Activated CD8-positive, alpha-beta memory T cell treated with anti-CD3 and anti-CD28 coated beads for 36 hours (primary cell): ENCODE results near the gene ELK1. TPM values are rescaled to one million over a fixed set of nuclear protein-coding genes. Genes with fewer than 3 reads are reported as not detected.

Experiments used
- CTCF ChIA-PET: fragments of 350-600 bp; sonication (Branson Sonifier 250); formaldehyde crosslinking; loops from one replicate; lab custom pipeline; 2021; ENCODE audit warnings: antibody characterized with exemption; lab: Charles Lee
- POLR2A ChIA-PET: fragments of 350-600 bp; sonication (Branson Sonifier 250); formaldehyde crosslinking; loops from one replicate; lab custom pipeline; 2021; ENCODE audit warnings: antibody characterized with exemption; lab: Charles Lee
- total RNA-seq, 2 experiments: library from RNA; stranded (reverse); gene quantifications; one replicate each; pipeline ENCODE4 v1.2.3, GENCODE V29; 2021

Gene ELK1
- total RNA-seq, 2 experiments from 2014 or later = 63.4 to 67.7 TPM

DNA sequence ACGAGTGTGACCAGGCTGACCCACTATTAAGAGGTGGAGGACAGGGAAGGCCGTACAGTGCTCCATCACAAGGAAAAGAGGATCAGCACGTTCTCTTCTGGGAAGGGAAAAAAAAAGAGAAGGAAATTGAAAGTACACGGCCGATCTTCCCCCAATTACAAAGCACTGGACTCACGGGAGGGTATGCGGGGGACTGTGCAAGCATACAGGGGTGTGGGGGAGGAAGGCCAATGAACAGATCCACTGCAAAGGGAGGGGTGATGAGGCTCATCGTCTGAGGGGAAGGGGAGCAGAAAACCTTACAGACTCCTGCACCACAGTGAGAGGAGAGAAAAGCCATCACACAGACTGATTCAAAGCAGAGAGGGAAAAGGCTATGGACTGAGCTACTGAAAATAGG, 1.1 kb downstream of the ELK1 start:
- ChIA-PET POLR2A (interaction anchor here (0.6 kb wide), 1 partner anchor 82 kb away, joined by 5 read pairs; no protein-coding TSS in a partner anchor), CTCF (no interaction called here)

DNA sequence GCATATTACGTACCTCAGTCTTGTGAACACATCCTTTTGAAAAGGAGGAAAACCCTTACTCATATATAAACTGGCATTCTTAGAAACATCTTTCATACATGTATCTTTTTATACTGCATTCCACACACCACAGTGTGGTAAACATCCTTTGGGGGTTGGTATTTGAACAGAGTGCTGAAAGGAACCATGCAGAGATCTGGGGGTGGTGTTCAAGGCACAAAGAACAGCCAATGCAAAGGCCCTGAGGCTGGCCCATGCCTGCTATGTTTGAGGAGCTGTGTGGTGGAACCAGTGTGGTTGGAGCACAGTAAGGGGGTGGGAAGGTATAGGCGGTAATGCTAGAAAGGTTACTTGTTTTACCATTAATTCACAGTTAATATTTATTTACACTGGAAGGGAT, 2.0 kb downstream of the ELK1 start:
- CTCF ChIA-PET = no interaction called here
- POLR2A ChIA-PET = no interaction called here

DNA sequence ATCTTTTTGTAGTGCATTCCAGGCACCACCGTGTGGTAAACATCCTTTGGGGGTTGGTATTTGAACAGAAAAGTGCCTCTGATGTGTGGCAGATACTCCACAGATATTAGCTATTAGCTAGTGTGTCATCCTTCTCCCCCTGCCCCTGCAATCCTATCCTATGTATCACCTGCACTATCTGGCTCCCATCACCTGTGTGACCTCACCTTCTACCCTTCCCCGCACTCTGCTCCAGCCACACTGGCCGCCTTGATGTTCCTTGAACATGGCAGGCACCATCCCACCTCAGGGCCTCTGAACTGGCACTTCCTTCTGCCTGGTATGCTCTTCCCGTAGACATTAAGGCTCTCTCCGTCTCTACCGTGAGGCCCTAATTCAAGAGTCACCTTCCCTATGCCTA, 3.7 kb downstream of the ELK1 start:
- CTCF ChIA-PET = no interaction called here
- POLR2A ChIA-PET = no interaction called here

DNA sequence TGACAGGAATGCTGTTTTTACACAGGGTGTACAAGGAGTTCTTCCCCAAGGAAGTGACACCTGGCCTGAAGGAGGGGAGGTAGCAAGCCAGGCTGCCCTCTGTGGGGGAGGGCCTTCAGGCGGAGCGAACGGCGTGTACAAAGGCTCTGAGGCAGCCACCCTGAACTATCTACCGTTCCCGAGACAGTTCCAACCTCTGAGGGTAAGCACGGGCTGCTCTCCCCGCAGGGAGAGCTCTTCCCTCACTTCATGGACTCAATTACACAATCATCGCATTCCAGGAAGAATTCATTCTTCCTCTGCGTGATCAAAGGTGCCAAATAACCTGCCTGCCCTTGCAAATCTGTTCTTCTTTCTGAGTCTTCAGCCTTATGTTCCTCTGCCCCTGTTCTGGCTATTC, 4.8 kb downstream of the ELK1 start:
- CTCF ChIA-PET = interaction anchor here (0.6 kb wide), 1 partner anchor 1176 kb away, joined by 5 read pairs; no protein-coding TSS in a partner anchor

DNA sequence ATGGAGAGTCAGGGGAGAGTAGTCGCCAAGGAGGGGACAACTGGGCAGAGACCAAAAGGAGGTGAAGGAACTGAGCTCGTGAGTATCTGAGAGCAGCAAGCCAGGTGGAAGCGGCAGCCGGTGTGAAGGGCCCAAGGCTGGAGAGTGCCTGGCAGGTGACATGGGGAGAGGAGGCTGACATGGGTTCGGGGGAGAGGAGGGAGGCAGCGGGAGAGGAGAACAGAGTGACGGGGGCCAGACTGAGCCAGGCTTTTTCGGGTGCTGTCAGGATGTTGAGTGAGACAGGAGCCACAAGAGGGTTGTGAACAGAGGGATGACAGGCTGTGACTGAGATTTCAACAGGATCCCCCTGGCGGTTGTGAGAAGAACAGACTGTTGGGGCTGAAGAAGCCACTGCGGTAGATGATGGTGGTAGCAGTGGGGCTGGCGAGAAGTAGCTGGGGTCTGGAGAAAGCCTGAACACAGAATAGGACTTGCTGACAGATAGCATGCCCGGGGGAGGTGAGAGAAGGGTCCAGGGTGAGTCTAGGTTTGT, 5.7 kb downstream of the ELK1 start:
- CTCF ChIA-PET = interaction anchor here (1.1 to 1.3 kb wide), 2 partner anchors 11 to 63 kb away, joined by 3 to 4 read pairs; partner anchors contain the start of gene TIMP1
- POLR2A ChIA-PET = no interaction called here

More for the DNA sequence above, 4.8 kb downstream of the ELK1 start:
- POLR2A ChIA-PET = no interaction called here

DNA sequence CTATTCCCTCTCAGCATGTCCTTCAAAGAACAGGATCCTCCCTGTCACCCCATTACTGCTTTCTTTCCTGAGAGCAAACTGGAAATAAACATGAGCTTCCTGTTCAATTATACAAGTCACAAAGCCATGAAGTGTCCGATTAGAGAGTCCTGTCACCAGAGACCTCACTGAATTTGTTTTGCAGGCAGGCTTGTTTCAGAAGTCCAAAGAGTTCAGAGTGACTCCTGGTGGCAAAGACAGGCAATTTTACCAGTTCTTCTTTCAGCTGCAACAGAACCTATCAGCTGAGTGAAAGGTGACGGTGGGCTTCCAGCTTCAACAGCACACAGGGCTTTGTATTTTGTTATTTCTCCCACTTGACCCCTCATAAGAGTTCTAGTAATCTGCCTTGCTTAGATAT, 6.4 kb downstream of the ELK1 start:
- POLR2A ChIA-PET = no interaction called here
- CTCF ChIA-PET = interaction anchor here (1.1 to 1.3 kb wide), 2 partner anchors 10 to 62 kb away, joined by 3 to 4 read pairs; partner anchors contain the start of gene TIMP1

DNA sequence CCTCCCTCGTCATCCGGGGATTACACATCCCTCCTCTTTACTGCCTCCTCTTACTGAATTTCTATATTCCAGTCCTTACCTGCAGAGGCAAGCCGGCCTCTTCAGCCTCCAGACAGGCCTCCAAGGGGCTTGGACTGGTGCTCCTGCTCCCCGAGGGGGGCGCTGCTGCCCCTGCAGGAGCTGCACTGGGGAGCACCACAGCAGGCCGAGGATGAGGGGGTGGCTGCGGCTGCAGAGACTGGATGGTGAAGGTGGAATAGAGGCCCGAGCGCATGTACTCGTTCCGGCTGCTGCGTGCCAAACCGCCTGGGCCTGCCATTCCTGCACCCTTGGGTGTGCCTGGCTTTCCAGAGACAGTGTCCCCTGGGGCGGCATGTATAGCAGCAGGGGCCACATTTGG, 11.5 kb downstream of the ELK1 start:
- CTCF ChIA-PET = no interaction called here
- POLR2A ChIA-PET = no interaction called here

DNA sequence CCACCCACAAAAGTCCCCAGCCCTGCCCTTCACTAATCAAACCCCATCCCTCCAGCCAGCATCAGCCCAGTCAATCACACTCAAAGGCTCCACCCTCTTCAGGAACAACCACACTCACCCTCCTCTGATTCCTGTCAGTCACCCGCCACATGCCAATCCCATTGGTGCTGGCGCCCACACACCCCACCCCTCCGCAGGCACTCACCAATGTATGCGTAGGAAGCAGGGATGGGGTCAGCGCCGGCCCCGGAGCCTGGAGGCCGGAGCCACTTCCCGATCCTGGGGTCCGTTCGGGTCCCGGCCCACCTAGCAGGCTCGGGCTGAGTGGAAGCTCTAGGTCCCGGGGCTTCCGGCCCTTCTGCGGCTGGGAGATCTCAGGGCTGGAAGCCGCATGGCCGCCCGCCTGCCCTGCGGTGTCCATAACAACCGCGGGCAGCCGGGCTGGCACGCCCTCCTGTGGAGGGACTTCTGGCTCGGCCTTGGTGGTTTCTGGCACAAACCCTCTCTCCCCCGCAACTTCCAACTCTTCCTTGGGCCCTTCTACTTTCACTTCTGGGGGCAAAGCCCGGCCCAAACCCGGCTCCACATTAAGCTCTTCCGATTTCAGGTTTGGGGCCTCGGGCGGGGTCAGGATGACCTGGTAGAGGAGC, 12.7 kb downstream of the ELK1 start:
- ChIA-PET POLR2A (no interaction called here), CTCF (no interaction called here)

DNA sequence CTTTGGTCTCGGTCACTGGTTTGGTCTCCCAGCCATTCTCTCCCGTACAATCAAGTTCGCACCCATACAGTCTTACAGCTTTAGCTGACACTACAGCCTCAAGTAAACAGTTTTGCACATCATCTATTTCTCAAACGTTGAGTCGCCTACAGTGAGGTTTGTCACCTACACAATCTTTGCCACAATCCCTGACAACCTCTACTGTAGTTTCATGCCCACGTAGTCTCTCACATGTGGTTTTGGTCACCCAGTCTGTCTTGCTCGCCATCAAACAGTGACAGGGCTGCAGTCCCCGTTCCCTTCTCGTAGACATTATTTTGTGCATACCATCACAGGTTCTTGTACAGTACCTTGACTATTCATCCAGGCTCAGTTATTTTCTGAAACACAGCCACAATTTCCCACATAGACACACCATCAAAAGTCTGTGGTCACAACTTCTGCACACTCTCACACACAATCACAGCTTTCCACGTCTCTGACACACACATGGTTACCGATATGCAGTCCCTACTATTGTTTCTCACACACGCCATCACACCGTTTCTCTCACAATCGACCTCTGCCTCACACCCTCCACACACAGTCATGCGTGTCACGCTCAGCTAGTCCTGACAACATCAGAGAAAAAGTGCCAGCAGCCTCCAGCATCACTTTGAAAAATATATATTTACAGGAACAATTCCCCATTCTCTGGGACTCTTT, 15.3 kb downstream of the ELK1 start:
- CTCF ChIA-PET = interaction anchor here (1.8 kb wide), 1 partner anchor 9 kb away, joined by 4 read pairs; no protein-coding TSS in a partner anchor
- POLR2A ChIA-PET = interaction anchor here (0.7 kb wide), 1 partner anchor 10 kb away, joined by 3 read pairs; no protein-coding TSS in a partner anchor

DNA sequence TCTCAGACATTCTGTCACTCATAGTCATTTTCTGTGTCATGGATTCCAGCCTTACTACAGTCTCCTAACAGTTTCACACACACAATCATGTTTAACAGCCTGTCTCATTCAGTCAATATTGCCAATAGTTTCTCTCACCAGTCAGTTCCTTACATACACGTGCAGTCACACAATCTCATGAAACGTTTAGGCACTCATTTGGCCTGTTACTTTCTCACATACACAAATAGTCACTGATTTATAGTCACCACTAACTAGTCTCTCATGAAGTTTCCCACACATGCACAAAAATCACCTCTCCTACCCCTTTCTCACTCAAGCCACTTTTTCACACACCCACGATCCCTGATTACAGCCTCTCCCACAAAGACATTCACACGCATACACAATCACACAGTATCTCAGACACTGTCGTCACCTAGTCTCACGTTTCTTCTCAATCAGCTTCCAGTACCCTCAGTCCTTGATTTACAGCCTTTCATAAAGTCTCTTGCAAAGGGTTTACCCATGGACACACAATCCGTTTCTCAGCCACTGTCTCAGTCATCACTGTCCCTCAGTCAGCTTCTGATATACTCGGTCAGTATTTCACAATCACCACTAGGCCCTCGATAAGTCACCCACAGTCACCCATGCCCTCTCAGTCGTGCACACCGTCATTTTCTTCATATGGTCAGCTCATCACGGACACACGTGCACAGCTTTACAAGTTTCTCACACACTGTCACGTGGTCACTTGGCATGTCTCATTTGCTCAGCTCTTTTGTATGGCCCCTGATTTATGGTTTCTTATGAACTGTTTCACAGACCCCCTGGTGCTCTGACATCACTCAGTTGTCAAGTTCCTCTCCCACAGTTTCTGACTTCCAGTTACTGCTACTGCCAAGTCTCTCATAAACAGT, 16.4 kb downstream of the ELK1 start:
- ChIA-PET CTCF (interaction anchor here (1.8 kb wide), 1 partner anchor 10 kb away, joined by 4 read pairs; no protein-coding TSS in a partner anchor), POLR2A (interaction anchor here (0.7 kb wide), 1 partner anchor 9 kb away, joined by 3 read pairs; no protein-coding TSS in a partner anchor)

DNA sequence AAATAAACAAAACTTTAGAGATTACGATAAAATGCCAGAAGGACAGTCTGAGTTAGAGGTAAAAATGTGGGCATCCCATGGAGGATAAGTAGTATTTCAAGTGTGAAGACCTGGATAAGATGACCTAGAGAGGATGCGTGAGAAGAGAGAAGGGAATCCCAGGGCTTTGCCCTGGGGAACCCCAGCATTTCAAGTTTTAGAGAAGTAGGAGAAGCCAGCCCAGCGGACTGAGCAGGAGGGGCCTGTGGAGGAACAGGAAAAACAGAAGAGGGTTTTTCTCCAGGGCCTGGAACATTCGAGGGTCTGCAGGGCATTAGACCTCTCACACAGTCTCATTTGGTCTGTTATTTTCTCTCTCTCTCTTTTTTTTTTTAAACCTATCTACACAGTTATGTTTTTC, 17.7 kb downstream of the ELK1 start:
- CTCF ChIA-PET = no interaction called here

DNA sequence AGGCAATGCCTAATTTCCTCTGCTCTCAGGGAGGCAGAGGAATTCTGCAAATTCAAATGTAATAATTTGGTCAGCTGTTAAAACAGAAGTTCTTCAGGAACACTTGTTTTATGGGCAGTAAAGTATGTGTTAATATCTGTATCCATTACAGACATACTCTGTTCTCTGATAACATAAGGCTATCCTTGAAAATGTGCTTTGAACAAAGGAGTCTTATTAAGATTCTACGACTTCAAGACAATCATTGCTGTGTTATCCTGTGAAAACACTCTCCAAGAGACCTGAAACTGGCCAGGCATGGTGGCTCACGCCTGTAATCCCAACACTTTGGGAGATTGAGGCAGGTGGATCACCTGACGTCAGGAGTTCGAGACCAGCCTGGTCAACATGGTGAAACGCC, 18.7 kb downstream of the ELK1 start:
- CTCF ChIA-PET = no interaction called here

More for the DNA sequence above, 17.7 kb downstream of the ELK1 start:
- POLR2A ChIA-PET = no interaction called here

DNA sequence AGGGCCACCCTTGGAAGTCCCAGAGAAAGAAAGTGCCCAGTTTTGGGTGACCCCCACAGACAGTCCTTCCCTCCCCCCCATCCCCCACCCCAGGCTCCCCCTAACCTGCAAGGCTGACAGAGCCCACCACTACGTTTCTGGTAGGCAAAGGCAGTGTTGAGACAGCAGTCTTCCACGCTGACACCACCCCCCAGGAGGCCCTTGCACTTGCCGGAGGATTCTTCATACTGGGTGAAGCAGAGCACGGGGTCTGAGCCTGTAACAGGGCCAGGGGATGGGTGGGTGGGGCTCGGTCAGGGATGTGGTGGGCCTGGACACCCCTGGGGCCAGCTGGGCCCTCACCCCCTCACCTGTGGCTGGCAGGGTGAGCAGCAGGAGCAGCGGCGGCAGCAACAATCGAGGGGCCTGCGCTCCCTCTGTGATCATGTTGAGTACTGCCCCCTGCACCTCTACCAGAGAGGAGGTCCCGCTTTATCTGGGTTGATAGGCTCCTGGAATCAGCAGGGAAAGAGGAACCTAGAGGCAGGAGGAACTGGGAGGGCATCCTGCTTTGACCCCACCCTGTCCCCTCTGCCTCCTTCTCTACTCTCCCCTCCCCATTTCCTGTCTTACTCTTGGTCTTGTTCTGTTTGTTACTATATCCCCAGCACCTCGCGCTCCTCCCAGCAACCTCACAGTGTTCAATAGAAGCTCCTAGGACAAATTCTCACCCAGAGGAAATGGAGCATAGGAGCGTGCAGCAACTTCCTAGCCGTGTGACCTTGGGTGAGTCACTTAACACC, 20.8 kb downstream of the ELK1 start, which contains the start of gene CFP:
Gene CFP, minus strand, starts transcription at position 512 of the 782 bp plus-strand sequence. Its CDS starts 86 bp downstream, at position 426.
- ChIA-PET CTCF (no interaction called here), POLR2A (no interaction called here)

More for the DNA sequence above, 18.7 kb downstream of the ELK1 start:
- POLR2A ChIA-PET = no interaction called here

DNA sequence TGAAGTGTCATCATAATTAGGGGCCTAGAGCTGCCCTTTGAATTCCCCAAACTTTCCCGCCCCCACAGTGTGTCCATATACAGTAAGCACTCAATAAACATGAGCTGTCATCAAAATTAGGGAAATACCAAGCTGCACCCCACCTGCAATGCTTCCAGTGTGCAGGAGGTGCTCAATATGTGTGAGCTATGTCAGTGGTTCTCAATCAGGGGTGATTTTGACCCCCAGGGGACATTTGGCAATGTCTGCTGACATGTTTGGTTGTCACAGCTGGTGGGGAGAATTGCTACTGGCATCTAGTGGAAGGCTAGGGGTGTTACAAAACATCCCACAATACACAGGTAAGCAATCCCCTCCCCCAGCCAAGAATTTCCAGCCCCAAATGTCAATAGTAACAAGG, 21.4 kb downstream of the ELK1 start:
- CTCF ChIA-PET = no interaction called here
- POLR2A ChIA-PET = no interaction called here

DNA sequence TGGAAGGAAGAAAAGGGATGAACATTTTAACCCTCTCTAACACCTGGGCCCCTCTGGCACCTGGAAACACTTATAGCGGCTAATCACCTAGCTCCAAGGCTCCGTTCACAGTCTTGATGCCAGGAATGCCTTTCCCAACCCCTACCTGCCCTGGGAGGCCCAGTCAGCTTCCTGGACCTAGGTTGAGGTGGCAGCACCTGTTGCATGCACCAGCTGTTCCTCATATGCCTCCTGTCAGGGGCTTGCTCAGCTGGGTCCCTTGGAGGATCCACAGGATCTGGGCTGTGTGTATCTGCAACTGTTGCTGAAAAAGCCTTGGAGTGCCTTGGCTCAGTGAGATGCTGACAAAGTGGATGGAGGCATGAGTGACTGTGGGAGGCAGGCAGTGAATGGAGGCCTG, 25.0 kb downstream of the ELK1 start:
- CTCF ChIA-PET = no interaction called here

DNA sequence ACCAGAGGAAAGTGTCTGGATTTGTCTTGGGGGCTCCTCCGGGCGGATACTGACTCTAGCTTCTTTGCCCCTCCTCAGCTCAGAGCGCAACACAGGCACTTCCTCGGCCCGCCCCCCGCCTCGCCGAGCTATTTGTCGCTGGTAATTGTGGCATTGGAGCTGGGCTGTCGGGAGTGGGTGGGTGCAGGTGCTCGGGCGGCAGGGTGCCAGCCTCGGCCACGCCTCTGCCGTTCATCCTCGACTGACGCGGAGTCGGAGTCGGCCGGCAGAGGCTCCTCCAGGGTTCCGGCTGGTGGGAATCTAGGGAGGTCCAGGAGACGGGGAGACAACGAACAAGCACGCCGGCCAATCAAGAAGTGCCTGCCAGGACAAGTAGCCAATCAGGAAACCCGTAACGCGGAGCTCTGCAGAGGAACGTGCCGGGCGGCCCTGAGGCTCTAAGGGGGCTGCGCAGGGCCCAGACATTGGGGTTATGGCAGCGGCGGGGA, 26.8 kb downstream of the ELK1 start:
- ChIA-PET CTCF (no interaction called here), POLR2A (no interaction called here)

More for the DNA sequence above, 25.0 kb downstream of the ELK1 start:
- POLR2A ChIA-PET = interaction anchor here (0.8 kb wide), 1 partner anchor 9 kb away, joined by 3 read pairs; no protein-coding TSS in a partner anchor

DNA sequence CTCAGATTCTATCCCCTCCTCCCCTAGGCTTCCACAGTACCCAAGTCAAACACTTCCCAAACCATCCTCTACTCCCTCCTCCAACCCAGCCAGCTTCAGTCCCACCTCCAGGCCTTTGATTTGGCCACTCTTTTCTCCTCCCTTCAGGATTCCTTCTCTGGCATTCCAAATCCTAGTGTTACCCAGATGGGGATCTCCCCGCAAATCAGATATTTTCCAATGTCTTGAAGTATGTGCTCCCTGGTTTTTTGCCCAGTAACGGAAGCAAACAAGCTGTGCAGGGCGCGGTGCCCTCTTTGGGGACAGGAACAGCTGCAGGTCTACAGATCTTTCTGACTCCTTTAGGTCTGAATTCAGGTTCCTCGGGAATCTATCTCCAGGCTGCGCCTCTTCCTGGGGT, 28.5 kb downstream of the ELK1 start:
- CTCF ChIA-PET = no interaction called here
- POLR2A ChIA-PET = no interaction called here

DNA sequence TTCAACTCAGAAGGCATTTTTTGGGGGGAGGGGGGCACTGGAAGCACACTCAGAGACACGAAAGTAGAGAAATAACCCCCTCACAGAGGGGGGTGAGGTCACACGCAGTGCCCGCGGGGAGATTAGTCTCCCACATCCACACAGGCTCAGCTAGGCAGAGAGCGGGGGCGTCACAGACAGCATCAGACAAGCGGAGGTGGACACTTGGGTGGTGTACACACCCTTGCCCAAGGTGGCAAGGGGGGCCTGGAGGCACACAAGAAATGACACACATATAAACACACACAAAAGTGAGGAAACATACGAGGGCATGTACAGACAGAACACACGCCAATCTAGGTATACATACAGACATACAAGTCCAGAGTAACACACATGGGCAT, 30.1 kb downstream of the ELK1 start:
- ChIA-PET CTCF (no interaction called here), POLR2A (no interaction called here)
